Measurements from ENCODE around the gene CTNNB1.

Gene CTNNB1

GRCh38 chr3:41192885-41193284 is 6.4 kb upstream of the CTNNB1 start:
- DNase-seq (ENCODE audit: low read depth, low spot score) = no peak

DNA sequence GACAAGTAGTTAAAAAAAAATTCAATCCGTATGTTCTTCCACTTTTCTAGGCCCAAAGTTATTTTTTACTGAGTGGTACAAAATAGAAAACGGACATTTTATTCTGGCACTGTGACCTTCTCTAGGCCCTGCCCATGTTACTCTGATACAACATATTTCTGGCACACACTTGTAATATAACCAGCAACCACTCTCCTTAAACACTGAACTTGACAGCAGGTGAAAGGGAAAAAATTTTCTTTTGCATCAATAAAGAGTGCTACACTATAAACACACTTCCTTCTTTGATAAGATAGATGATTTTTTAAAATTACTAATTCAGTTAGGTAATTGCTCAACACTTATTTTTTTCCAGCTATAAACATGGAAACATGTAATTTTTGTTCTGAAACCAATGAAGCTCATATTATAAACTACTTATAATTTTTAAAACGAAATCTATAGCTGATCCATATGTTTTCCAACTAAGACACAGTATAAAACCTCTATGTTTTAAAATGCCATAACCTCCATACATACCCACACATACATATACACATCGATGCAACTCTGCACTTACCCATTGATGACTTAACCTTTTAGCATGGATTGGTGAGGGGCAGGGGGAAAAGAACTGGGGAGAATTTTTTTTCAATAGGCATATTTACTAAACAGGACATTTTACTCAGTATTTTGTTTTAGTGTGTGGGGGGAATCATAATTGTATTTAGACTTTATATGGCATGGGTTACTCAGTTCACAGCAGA is 5.3 kb upstream of the CTNNB1 start:
- DNase-seq (ENCODE audit: low read depth, low spot score) = no peak

DNA sequence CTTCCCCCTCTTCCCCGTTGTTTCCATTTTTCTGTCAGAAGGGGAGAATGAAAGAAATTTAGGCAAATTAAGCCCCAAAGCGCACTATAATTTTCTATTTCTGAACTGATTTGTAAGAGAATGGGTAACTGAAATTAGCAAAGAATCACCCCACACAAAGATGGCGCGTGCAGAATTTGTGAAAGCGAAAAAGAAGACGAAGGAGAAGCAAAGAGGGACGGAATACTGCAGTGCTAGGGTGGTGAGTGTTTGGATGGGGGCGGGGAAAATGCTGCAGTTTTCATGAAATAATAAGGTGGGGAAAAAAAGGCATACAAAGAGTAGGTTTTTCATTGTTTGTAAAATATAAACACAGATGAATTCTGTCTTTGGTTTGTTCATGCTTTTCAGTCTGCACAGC is 4.6 kb upstream of the CTNNB1 start:
- no peak for DNase-seq (ENCODE audit: low read depth, low spot score)

- DNase-seq (ENCODE audit: low read depth, low spot score) = no peak
These were observed 3.4 kb upstream of the CTNNB1 start for GRCh38 chr3:41195946-41196345.

- no peak for DNase-seq (ENCODE audit: low read depth, low spot score)
These were observed 2.5 kb upstream of the CTNNB1 start for GRCh38 chr3:41196499-41197410.

GRCh38 chr3:41198046-41198445 is 1.3 kb upstream of the CTNNB1 start:
- no peak for DNase-seq (ENCODE audit: low read depth, low spot score)

DNA sequence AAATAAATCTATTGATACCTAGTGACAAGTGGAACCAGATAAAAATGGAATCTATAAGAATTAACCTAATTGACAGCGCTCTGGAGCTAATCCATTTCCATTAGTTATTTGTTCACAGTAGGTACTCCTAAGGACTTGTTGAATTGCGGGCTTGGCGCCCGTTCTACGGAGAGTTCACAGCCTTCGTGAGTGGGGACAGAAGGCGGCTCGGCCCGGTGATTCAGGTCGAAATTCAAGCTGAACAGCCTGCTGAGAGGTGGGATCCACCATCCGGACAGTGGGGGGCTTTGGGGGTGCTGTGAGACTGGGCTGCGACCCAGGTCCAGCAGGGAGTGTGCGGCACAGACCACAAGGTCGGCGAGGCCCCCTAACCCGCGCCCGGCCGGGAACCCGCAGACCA is 779 bp upstream of the CTNNB1 start:
- DNase-seq (ENCODE audit: low read depth, low spot score) = no peak

GRCh38 chr3:41199866-41200668 is 762 bp downstream of the CTNNB1 start:
- DNase-seq (ENCODE audit: low read depth, low spot score) = peak; percentile 17

- no peak for DNase-seq (ENCODE audit: low read depth, low spot score)
These were observed 1.3 kb downstream of the CTNNB1 start for GRCh38 chr3:41200669-41201021.

DNA sequence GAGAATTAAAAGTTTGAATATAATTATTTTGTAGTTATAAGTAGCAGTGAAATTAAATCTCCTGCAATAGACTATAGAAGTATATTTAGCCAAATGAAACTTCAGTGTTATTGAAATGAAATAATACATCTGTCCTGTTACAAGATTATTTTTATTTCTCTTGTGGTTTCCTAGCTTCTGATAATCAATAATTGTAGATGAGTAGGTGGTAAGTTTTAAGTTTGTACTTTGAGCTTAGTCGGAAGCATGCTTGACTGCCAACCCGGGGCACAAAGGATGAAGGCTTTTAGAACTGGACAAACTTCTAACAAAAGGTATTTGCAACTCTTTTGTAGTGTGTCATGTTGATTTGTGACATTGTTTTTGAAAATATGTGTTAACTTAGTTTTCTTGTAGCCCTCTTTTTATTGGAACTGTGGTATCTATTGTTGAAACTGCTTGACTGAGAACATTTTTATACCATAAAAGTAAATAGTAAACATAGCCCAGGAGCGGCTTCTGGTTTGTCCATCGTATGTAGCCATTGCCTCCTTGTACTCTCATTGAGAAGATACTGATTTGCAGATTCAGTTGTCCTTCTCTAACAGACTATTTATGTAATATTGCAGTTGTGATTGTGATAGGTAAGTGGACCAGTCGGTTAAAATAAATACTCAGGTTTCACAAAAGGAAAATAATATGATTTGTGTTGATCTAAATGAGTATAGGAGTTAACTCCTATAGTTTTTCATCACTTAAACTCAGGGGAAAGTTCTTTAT is 2.9 kb downstream of the CTNNB1 start:
- no peak for DNase-seq (ENCODE audit: low read depth, low spot score)

GRCh38 chr3:41202834-41203345 is 3.6 kb downstream of the CTNNB1 start:
- no peak for DNase-seq (ENCODE audit: low read depth, low spot score)

GRCh38 chr3:41204369-41204768 is 5.1 kb downstream of the CTNNB1 start:
- no peak for DNase-seq (ENCODE audit: low read depth, low spot score)

DNA sequence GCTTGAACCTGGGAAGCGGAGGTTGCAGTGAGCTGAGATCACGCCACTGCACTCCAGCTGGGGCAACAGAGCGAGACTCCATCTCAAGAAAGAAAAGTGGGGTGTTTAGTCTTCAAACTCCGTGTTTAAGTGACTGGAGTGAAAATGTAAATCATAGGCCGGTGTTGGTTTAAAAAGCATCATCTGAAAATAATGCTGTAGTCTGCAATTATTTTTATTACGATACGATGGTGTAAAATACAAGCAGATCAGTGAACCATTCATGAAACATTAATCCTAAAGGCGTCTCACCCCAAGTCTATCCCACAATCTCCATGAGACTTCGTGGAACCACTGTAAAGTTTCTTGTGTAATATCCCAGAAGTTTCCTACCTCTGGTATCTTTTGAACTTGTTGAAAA is 6.3 kb downstream of the CTNNB1 start:
- no peak for DNase-seq (ENCODE audit: low read depth, low spot score)

- no peak for DNase-seq (ENCODE audit: low read depth, low spot score)
These were observed 8.1 kb downstream of the CTNNB1 start for GRCh38 chr3:41207355-41207754.

DNA sequence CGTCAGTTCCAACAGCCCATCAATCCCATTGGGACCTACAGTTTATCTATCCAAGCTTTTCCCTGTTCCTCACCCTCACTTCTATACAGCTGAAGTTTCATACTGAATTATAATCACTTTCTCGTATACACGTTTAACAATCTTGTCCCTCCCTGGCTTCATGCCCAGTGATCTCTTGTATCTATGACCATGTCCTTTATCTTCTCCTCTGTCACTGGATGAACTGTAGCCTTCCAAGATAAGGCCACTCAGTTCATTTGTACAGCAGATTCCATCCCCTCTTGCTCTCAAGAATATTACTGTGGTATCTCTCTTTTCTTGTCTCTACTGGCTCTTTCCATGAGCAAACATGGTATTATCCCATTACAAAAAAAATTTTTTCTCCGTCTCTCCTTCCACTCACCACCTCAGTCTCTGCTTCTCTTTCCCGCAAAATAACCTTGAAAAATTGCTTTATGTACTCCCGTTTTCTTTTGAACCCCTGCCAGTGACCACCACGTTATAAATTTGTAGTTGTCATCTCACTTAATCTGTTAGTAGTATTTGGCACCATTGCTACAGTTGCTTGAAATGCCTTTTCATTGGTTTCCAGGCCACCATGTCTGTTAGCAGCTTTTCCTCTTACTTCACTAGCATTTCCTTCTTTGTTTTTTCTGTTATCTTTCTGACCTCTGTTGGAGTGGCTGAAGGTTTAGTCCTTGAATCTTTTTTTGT is 9.4 kb downstream of the CTNNB1 start:
- DNase-seq (ENCODE audit: low read depth, low spot score) = no peak

DNA sequence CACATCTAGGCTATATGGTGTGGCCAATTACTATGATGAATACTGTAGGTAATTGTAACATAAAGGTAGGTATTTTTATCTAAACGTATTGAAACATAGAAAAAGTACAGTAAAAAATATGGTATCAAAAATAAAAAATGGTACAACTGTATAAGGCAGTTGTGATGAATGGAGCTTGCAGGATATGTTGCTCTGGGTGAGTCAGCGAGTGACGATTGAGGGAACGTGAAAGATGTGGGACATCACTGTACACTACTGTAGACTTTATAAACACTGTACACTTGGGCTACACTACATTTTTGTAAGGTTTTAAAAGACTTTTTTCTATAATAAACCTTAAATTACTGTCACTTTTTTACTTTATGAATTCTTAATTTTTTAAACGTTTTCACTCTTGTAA is 10.3 kb downstream of the CTNNB1 start:
- DNase-seq (ENCODE audit: low read depth, low spot score) = no peak

GRCh38 chr3:41210966-41211365 is 11.7 kb downstream of the CTNNB1 start:
- DNase-seq (ENCODE audit: low read depth, low spot score) = no peak

- no peak for DNase-seq (ENCODE audit: low read depth, low spot score)
These were observed 12.8 kb downstream of the CTNNB1 start for GRCh38 chr3:41212088-41212487.

DNA sequence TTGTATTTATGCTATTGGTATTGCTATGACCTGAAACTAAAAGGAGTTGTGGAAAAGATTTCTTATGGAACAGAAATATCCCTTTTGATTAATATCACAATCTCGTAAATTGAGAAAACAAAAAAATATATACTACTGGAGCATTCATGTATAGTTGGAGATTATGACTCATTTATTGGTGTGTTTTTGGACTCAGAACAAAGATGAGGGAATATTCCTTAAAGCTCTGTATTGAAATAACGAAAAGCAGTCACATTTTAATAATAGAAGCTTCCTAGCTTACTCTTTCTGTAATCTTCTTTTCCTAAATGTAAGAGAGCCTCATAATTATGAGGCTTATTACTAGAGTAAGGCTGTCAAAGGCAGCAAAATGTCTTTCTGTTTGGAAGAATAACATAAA is 14.3 kb downstream of the CTNNB1 start:
- DNase-seq (ENCODE audit: low read depth, low spot score) = no peak

- DNase-seq (ENCODE audit: low read depth, low spot score) = no peak
These were observed 17.1 kb downstream of the CTNNB1 start for GRCh38 chr3:41216422-41216821.

DNA sequence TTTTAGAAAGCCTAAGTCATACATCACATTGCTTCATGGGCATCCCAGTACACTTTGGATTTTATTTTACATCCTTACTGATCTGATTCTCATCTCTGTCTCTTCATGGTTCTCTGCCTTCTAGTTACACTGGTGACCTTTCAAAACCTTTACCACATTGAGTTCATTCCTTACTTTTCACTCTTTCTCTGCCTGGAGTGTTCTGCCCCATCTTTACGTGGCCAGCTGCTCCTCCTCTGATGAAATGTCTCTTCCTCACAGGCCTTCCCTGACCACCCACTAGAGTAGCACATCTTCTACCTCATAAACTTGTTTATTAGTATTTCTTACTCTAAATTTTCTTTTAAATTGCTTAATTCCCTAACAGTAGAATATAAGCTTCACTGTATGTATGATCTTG is 17.7 kb downstream of the CTNNB1 start:
- DNase-seq (ENCODE audit: low read depth, low spot score) = no peak
